ENCODE measurements around the gene RAB21. TPM values are rescaled to one million over a fixed set of nuclear protein-coding genes. Genes with fewer than 3 reads are reported as not detected.

The RAB21 gene, protein sequence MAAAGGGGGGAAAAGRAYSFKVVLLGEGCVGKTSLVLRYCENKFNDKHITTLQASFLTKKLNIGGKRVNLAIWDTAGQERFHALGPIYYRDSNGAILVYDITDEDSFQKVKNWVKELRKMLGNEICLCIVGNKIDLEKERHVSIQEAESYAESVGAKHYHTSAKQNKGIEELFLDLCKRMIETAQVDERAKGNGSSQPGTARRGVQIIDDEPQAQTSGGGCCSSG
- 37.6 and 47.2 TPM in 2 replicates for total RNA-seq (2021)
- percentile 90 among the genes with signal in this experiment for Bru-seq, nascent RNA
- BruChase-seq, experiment 1, labeled RNA remaining after a 2-hour chase, result percentile 85 among the genes with signal in this experiment
- percentile 91 among the genes with signal in this experiment for BruChase-seq, experiment 2, labeled RNA remaining after a 6-hour chase
- long read RNA-seq, full-length matches to known transcripts, result 89 of 103 reads
- long read RNA-seq, partial matches to known transcripts, result 8 of 103 reads
- long read RNA-seq, other reads (novel, unspliced or antisense), result 6 of 103 reads

GRCh38 chr12:71754461-71755145 is at the start of gene RAB21:
Gene RAB21, plus strand, starts transcription at chr12:71754863. Its CDS starts 267 bp downstream, at chr12:71755130.
- no TSS peak for BruUV-seq (replicated peaks)
- H4K20me1 ChIP-seq (ENCODE audit: insufficient read depth), result no peaks in the 10 kb centered on the region
- ChIA-PET CTCF (interaction anchor here (0.7 kb wide), 1 partner anchor 90 kb away, joined by 3 read pairs; no protein-coding TSS in a partner anchor), POLR2A (ENCODE audit: unreplicated experiment) (interaction anchor here (0.5 to 0.8 kb wide), 5 partner anchors 28 to 408 kb away, joined by 4 to 8 read pairs (median 5); partner anchors contain the start of genes THAP2 and TMEM19)
- H3K4me2 ChIP-seq, result peak within 1 kb of the TSS; percentile 91
- intact Hi-C loops (cut with micrococcal nuclease; ENCODE audit: unreplicated experiment), result loop anchor here (2.0 kb wide), 2 partner anchors 68 to 92 kb away; partner anchors contain the start of genes TMEM19 and ZFC3H1
- TF ChIP-seq, protein P1, sequence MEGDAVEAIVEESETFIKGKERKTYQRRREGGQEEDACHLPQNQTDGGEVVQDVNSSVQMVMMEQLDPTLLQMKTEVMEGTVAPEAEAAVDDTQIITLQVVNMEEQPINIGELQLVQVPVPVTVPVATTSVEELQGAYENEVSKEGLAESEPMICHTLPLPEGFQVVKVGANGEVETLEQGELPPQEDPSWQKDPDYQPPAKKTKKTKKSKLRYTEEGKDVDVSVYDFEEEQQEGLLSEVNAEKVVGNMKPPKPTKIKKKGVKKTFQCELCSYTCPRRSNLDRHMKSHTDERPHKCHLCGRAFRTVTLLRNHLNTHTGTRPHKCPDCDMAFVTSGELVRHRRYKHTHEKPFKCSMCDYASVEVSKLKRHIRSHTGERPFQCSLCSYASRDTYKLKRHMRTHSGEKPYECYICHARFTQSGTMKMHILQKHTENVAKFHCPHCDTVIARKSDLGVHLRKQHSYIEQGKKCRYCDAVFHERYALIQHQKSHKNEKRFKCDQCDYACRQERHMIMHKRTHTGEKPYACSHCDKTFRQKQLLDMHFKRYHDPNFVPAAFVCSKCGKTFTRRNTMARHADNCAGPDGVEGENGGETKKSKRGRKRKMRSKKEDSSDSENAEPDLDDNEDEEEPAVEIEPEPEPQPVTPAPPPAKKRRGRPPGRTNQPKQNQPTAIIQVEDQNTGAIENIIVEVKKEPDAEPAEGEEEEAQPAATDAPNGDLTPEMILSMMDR (conservative IDR thresholded peaks at IDR 0.05), result peak; percentile 35; the same call in 1 of the 2 replicates
- TF ChIP-seq EZH2 (IDR thresholded peaks at IDR 0.05; ENCODE audit: low read depth), result no peak
- no peaks in the 10 kb centered on the region; the same call in none of the 2 replicates for H3F3A ChIP-seq (ENCODE audit: insufficient read depth, low read depth)
- H3K27me3 ChIP-seq (ENCODE audit: insufficient read depth, low read depth), result peaks cover 7% of the 10 kb centered on the region; the same call in 1 of the 2 replicates
- peak; percentile 93 to 96 for DNase-seq
- peaks cover 16% of the 10 kb centered on the region for H3K9me3 ChIP-seq (ENCODE audit: insufficient read depth, low read depth)
- H3K9me2 ChIP-seq (ENCODE audit: insufficient read depth), result no peaks in the 10 kb centered on the region
- peaks cover 16% of the 10 kb centered on the region for H3K4me1 ChIP-seq (replicated peaks; ENCODE audit: insufficient read depth)
- peak within 1 kb of the TSS; percentile 62 for H3K27ac ChIP-seq
- H3K4me3 ChIP-seq, result peak within 1 kb of the TSS; percentile 69
- peak within 1 kb of the TSS; percentile 86 for H2AFZ ChIP-seq
- H3K79me2 ChIP-seq (ENCODE audit: low read depth), result peaks cover 45% of the 10 kb centered on the region
- peaks cover 31% of the 10 kb centered on the region for H3K36me3 ChIP-seq (ENCODE audit: low read depth)

- H3K36me3 ChIP-seq (ENCODE audit: low read depth), result no peaks in the 10 kb centered on the region
- H3K9me3 ChIP-seq (ENCODE audit: insufficient read depth, low read depth), result peaks cover 4% of the 10 kb centered on the region; the same call in 1 of the 2 replicates
- intact Hi-C loops (cut with micrococcal nuclease; ENCODE audit: unreplicated experiment), result loop anchor here (2.0 kb wide), 1 partner anchor 18 kb away; the partner anchor contains the start of gene TMEM19
- POLR2A ChIA-PET (ENCODE audit: unreplicated experiment), result no interaction called here
- no peak overlapping the region for H3K27ac ChIP-seq
- TF ChIP-seq, protein P1 (conservative IDR thresholded peaks at IDR 0.05), result no peak
- no peak for TF ChIP-seq EZH2 (IDR thresholded peaks at IDR 0.05; ENCODE audit: low read depth)
- H3K79me2 ChIP-seq (ENCODE audit: low read depth), result no peaks in the 10 kb centered on the region
- BruUV-seq (replicated peaks), result no TSS peak
- no peak overlapping the region for H3K4me3 ChIP-seq
- no peak overlapping the region for H2AFZ ChIP-seq
- H3K4me2 ChIP-seq, result no peak overlapping the region
- H3K27me3 ChIP-seq (ENCODE audit: insufficient read depth, low read depth), result no peaks in the 10 kb centered on the region
- no peaks in the 10 kb centered on the region for H4K20me1 ChIP-seq (ENCODE audit: insufficient read depth)
- H3F3A ChIP-seq (ENCODE audit: insufficient read depth, low read depth), result peaks cover 9% of the 10 kb centered on the region
- peaks cover 17% of the 10 kb centered on the region for H3K4me1 ChIP-seq (replicated peaks; ENCODE audit: insufficient read depth)
- no peaks in the 10 kb centered on the region for H3K9me2 ChIP-seq (ENCODE audit: insufficient read depth)
- DNase-seq, result peak in 1 of 2 experiments; percentile 40
- CTCF ChIA-PET, result no interaction called here
Observed at GRCh38 chr12:71704920-71705319, 49.7 kb upstream of the RAB21 start.

GRCh38 chr12:71708658-71709057 is 46.0 kb upstream of the RAB21 start:
- CTCF ChIA-PET, result no interaction called here
- DNase-seq, result no peak
- H3K9me2 ChIP-seq (ENCODE audit: insufficient read depth), result no peaks in the 10 kb centered on the region

More at GRCh38 chr12:71708658-71709057, 46.0 kb upstream of the RAB21 start:
- H2AFZ ChIP-seq, result no peak overlapping the region
- no peaks in the 10 kb centered on the region for H3K79me2 ChIP-seq (ENCODE audit: low read depth)
- H3K27ac ChIP-seq, result no peak overlapping the region
- TF ChIP-seq EZH2 (IDR thresholded peaks at IDR 0.05; ENCODE audit: low read depth), result no peak
- H3K27me3 ChIP-seq (ENCODE audit: insufficient read depth, low read depth), result no peaks in the 10 kb centered on the region
- H3F3A ChIP-seq (ENCODE audit: insufficient read depth, low read depth), result peaks cover 24% of the 10 kb centered on the region
- BruUV-seq (replicated peaks), result no TSS peak
- no peak overlapping the region for H3K4me2 ChIP-seq
- no peaks in the 10 kb centered on the region for H4K20me1 ChIP-seq (ENCODE audit: insufficient read depth)
- H3K4me3 ChIP-seq, result no peak overlapping the region
- peaks cover 31% of the 10 kb centered on the region for H3K4me1 ChIP-seq (replicated peaks; ENCODE audit: insufficient read depth)
- peaks cover 7% of the 10 kb centered on the region; the same call in 1 of the 2 replicates for H3K9me3 ChIP-seq (ENCODE audit: insufficient read depth, low read depth)
- intact Hi-C loops (cut with micrococcal nuclease; ENCODE audit: unreplicated experiment), result no loop called here
- H3K36me3 ChIP-seq (ENCODE audit: low read depth), result no peaks in the 10 kb centered on the region
- POLR2A ChIA-PET (ENCODE audit: unreplicated experiment), result no interaction called here

All from PC-9 (cell line).